HG03025 (cell line): ENCODE measurements around the gene NCBP1.
"Not testable (repeated sequence)": the region's sequence is repeated elsewhere in the genome, so short reads cannot be mapped to it uniquely, and the experiment has no call there.

ENCODE experiments used
- ATAC-seq: cut with Tn5 transposase; IDR thresholded peaks from one replicate; pipeline ENCODE4 v1.9.1; 2021; ENCODE audit warnings: mild to moderate bottlenecking, moderate library complexity; ENCODE audit not compliant: unreplicated experiment, low FRiP score

The NCBP1 gene

GRCh38 chr9:97622483-97622882 is 11.1 kb upstream of the NCBP1 start:
- not testable (repeated sequence) for ATAC-seq

DNA sequence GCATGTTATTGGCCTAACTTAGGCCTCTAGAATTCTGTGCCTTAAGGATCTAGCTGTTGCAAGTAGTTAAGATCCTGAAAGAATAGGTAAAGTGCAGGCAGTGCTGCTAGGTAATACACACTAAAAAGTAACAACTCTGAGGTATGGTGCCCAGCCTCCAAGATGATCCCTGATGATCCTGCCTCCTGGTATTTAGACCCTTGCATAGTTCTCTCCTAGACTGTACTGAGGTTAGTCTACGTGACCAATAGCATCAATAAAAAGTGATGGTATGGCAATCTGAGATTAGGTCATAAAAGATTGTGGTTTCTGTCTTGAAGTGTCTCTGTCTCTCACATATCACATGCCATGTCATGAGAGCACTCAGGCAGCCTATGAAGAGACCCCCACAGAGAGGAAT is 9.7 kb upstream of the NCBP1 start:
- ATAC-seq = no peak

GRCh38 chr9:97625620-97626019 is 8.0 kb upstream of the NCBP1 start:
- ATAC-seq = no peak

- ATAC-seq = no peak
Measured at GRCh38 chr9:97627624-97628023, 6.0 kb upstream of the NCBP1 start.

DNA sequence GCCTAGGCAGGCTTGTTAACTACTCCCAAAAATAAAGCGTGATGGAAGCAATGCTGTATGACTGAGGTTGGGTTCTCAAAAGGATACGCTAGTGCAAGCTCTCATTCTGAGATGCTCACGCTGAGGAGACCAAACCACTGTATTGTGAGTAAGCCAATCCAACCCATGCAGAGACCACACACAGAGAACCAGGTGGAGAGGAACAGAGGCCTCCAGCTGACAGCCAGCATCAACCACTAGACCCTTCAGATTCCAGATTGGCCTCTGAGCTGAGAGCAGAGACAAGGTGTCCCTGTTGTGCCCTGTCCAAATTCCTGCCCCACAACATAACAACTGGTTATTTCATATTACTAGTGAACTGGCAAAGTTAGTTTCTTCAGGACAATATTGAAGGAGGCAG is 5.0 kb upstream of the NCBP1 start:
- ATAC-seq = no peak

GRCh38 chr9:97629156-97629555 is 4.5 kb upstream of the NCBP1 start:
- ATAC-seq = no peak

GRCh38 chr9:97630591-97630990 is 3.0 kb upstream of the NCBP1 start:
- no peak for ATAC-seq

- ATAC-seq = peak; percentile 8
Measured at GRCh38 chr9:97632248-97632984, 1.2 kb upstream of the NCBP1 start.

GRCh38 chr9:97633859-97634490 is 354 bp downstream of the NCBP1 start:
- ATAC-seq = peak; percentile 2

GRCh38 chr9:97635026-97635425 is 1.4 kb downstream of the NCBP1 start:
- no peak for ATAC-seq

DNA sequence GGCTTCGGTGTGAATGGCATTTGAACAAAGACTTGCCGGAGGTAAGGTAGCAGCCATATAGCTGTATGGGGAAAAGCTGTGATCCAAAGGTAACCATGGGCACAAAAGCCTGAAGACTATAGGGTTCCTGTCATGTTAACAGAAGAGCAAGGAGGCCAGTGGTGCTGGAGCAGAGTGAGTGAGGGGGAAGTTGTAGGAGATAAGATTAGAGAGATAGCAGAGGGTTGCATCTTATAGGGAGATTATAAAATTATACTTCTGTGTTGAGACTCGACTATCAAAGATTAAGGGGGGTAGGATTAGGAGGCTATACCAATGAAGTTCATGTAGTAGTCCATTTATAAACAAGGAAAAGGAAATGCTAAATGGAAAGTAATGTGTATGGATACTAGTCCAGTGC is 3.3 kb downstream of the NCBP1 start:
- no peak for ATAC-seq

- ATAC-seq = no peak
Measured at GRCh38 chr9:97638666-97639065, 5.0 kb downstream of the NCBP1 start.

GRCh38 chr9:97640325-97640724 is 6.7 kb downstream of the NCBP1 start:
- no peak for ATAC-seq

- no peak for ATAC-seq
Measured at GRCh38 chr9:97645720-97646119, 12.1 kb downstream of the NCBP1 start.

DNA sequence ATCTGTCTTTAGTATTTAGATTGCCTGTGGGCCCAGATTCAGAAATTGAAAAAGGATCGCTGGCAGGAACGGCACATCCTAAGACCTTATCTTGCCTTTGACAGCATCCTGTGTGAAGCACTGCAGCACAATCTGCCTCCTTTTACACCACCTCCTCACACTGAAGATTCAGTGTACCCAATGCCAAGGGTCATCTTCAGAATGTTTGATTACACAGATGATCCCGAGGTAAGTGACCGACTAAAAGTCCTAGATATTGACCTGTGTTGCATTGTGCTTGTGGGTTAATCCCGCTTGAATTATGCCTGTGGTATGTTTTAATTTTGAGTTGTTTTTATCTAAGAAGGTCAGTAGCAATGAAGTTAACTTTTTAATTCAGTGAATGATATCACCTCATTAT is 14.4 kb downstream of the NCBP1 start:
- no peak for ATAC-seq

DNA sequence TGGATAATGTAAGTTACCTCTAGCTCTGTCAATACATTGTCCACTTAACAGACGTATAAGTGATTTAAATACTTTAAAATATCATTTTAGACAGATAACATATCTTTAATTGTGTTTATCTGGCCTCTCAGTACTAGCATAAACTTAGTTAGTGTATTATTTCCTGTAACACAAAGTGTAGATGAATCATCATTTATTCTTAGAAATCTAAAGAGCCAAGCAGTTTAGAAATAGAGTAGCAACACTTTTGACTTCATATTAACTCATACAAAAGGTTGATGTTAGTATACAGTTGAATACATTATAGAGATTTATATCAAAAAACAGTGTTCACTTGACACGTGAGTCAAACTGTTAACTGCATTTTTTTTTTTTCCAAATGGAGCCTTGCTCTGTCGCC is 18.0 kb downstream of the NCBP1 start:
- no peak for ATAC-seq

GRCh38 chr9:97658707-97659106 is 25.1 kb downstream of the NCBP1 start:
- ATAC-seq = no peak

DNA sequence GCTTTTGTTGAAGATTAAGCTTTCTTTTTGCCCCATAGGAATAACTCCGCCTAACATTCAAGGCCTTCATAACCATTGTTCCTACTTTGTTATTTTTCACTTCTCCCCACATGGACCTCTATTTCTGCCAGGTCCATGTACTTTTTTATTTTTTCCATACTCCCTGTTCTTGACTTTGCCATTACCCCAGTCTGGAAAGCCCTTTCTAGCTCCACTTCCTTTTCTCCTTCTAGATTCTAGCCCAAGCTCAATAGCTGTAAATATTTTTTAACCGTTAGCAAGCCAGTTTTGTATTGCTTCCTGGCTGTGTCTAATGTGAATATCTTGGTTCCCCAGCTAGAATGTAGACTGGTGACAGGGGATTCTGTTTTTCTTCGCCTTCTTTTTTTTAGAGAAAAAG is 26.1 kb downstream of the NCBP1 start:
- no peak for ATAC-seq

DNA sequence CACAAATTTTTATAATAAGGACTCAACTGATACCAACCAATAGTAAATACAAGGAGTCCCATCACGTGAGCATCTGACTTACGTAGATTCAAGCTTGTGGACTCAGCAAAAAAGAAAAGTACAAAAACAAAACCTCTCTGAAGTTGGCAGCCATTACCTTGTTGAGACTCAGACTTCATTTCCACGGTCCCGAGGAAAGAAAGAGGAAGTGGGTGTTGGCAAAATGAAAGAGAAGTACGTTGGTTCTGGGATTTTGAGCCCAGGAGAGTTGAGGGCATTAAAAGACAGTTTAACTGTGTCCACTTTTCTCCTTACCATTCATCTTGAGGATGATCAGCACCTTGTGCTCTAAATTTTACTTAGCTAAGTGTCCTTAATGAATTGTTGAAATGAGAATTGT is 26.7 kb downstream of the NCBP1 start:
- no peak for ATAC-seq

GRCh38 chr9:97660847-97661246 is 27.2 kb downstream of the NCBP1 start:
- no peak for ATAC-seq

GRCh38 chr9:97665742-97666141 is 32.1 kb downstream of the NCBP1 start:
- no peak for ATAC-seq

DNA sequence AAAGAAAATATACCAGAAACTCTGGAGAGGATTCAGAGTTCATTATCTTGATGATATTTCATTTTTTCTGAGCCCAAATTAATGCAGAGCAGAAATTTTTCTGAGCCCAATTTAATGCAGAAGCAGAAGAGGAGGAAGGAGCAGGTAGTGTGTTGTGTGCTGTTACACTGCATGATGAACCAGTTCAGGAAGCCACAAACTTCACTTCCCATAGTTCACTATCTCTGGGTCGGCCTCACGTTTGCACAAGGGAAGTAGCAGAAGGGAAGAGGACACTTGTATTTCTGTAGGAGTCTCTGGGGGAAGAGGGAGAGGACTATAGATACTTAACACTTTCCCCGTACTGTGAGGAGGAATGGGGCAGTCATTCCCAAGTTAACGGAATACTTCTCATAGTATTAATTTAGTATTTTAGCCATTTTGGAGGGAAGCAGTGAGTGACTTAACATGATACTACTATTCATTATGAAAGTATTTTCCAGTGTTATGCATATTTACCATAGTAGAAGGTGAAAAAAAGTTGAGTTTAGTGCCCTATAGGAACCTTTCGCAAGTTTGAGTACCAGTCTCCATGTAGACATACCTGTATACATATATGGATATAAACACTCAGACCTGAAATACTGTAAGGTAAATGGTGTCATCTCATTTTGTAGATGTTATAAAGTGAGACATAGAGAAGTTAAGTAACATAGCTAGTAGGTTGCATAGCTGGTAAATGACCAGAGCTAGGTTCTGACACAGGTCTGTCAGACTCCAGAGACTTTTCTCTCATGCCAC is 33.5 kb downstream of the NCBP1 start:
- no peak for ATAC-seq
